Measurements from ENCODE around the gene NCKAP5.
"Not testable (repeated sequence)": the region's sequence is repeated elsewhere in the genome, so short reads cannot be mapped to it uniquely, and the experiment has no call there.

Gene NCKAP5

GRCh38 chr2:133523406-133523805 is 44.9 kb downstream of the NCKAP5 start:
- H3K9me3 Mint-ChIP-seq: no peaks in the 10 kb centered on the region
- intact Hi-C loops (cut with micrococcal nuclease): no loop called here

DNA sequence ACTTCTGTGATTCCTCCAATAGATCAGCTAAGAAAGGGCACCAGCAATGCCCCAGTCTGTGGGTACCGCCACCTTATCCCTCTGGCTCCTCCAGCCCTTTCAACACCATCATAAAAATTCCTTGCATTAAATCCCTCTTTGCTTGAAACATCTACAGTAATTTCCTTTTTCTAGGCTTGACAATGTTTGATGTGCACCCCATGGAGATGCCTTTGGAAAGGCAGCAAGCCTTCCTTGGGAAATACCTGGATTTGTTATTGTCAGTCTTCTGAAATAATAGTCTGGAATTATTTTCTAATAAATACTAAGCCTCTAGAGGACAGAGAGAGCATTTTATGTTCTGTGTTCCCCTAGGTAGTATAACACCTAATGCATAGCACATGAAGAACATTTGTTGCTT is 46.1 kb downstream of the NCKAP5 start:
- no peaks in the 10 kb centered on the region for H3K9me3 Mint-ChIP-seq
- H3K4me1 Mint-ChIP-seq (ENCODE audit: low read depth): no peaks in the 10 kb centered on the region
- no peak overlapping the region for H3K4me3 Mint-ChIP-seq
- H3K36me3 Mint-ChIP-seq (ENCODE audit: low read depth): no peaks in the 10 kb centered on the region
- intact Hi-C loops (cut with micrococcal nuclease): no loop called here
- H3K27me3 Mint-ChIP-seq: no peaks in the 10 kb centered on the region
- no peak overlapping the region for H3K27ac Mint-ChIP-seq

More at GRCh38 chr2:133523406-133523805, 44.9 kb downstream of the NCKAP5 start:
- H3K4me1 Mint-ChIP-seq (ENCODE audit: low read depth): no peaks in the 10 kb centered on the region
- no peaks in the 10 kb centered on the region for H3K27me3 Mint-ChIP-seq
- H3K4me3 Mint-ChIP-seq: no peak overlapping the region
- H3K27ac Mint-ChIP-seq: no peak overlapping the region
- H3K36me3 Mint-ChIP-seq (ENCODE audit: low read depth): no peaks in the 10 kb centered on the region

DNA sequence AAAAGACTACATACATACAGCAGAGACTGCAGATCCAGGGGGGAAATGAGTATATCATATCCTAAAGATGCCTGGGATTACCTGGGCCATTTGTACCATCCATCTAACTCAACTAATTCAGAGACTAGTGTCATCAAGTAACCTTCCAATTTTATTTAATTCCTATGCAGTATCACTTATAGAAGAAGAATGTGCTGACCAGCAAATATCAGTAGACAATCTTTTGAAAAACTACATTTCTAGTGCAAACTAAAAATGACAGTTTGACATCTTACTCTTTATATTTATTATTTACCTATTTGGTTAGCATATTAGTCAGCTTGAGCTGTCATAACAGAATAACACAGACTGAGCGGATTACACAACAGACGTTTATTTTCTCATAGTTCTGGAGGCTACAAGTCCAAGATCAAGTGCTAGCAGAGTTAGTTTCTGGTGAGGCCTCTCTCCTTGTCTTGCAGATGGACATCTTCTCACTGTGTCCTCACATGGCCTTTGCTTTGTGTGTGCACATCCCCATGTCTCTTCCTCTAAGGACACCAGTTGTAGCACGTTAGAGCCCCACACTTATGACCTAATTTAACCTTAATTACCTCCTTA is 47.0 kb downstream of the NCKAP5 start:
- Mint-ChIP-seq H3K36me3 (ENCODE audit: low read depth) (no peaks in the 10 kb centered on the region), H3K4me1 (ENCODE audit: low read depth) (no peaks in the 10 kb centered on the region), H3K4me3 (no peak overlapping the region), H3K27ac (no peak overlapping the region), H3K27me3 (no peaks in the 10 kb centered on the region), H3K9me3 (no peaks in the 10 kb centered on the region)
- intact Hi-C loops (cut with micrococcal nuclease): no loop called here

- H3K27me3 Mint-ChIP-seq; H3K27ac Mint-ChIP-seq; H3K4me1 Mint-ChIP-seq (ENCODE audit: low read depth); intact Hi-C loops (cut with micrococcal nuclease); H3K4me3 Mint-ChIP-seq; H3K9me3 Mint-ChIP-seq; H3K36me3 Mint-ChIP-seq (ENCODE audit: low read depth): not testable (repeated sequence)
These were observed 48.6 kb downstream of the NCKAP5 start for GRCh38 chr2:133519677-133520076.

DNA sequence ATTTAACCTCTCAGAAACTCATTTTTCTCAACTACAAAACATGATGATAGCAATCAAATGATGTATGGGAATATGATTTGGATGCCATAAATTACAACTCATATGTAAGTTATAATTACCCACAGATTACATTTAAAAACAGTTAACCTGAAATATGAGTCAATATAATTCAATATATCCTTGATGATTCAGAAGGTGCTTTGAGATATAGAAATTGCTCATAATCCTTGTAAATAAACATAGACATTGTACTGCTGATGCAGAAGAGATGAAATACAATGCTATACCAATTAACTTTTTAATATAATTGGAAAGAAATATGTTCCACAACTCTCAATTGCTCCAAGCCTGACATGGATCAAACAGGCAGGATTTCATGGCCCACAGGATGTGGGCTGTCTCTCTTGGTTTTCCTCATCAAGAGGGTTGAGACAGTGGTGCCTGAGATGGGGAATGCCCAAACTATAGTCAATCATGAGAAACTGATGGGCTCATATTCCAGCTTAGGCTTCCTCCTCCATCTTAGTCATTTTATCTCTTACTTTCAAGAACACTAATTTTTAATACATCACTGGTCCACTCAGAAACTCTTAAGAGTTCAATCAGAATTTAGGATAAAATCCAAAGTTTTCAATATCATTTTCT is 49.4 kb downstream of the NCKAP5 start:
- intact Hi-C loops (cut with micrococcal nuclease): no loop called here
- Mint-ChIP-seq H3K4me1 (ENCODE audit: low read depth) (no peaks in the 10 kb centered on the region), H3K27ac (no peak overlapping the region), H3K4me3 (no peak overlapping the region), H3K36me3 (ENCODE audit: low read depth) (no peaks in the 10 kb centered on the region), H3K9me3 (no peaks in the 10 kb centered on the region), H3K27me3 (no peaks in the 10 kb centered on the region)

- Mint-ChIP-seq H3K9me3 (no peaks in the 10 kb centered on the region), H3K4me1 (ENCODE audit: low read depth) (no peaks in the 10 kb centered on the region), H3K27ac (no peak overlapping the region), H3K4me3 (no peak overlapping the region), H3K36me3 (ENCODE audit: low read depth) (no peaks in the 10 kb centered on the region), H3K27me3 (no peaks in the 10 kb centered on the region)
- intact Hi-C loops (cut with micrococcal nuclease): no loop called here
These were observed 50.4 kb downstream of the NCKAP5 start for GRCh38 chr2:133517876-133518275.

- no peak overlapping the region for H3K4me3 Mint-ChIP-seq
- H3K27ac Mint-ChIP-seq: no peak overlapping the region
- no peaks in the 10 kb centered on the region for H3K4me1 Mint-ChIP-seq (ENCODE audit: low read depth)
- no peaks in the 10 kb centered on the region for H3K27me3 Mint-ChIP-seq
- H3K9me3 Mint-ChIP-seq: no peaks in the 10 kb centered on the region
- no peaks in the 10 kb centered on the region for H3K36me3 Mint-ChIP-seq (ENCODE audit: low read depth)
- intact Hi-C loops (cut with micrococcal nuclease): no loop called here
These were observed 51.7 kb downstream of the NCKAP5 start for GRCh38 chr2:133516405-133517026.

GRCh38 chr2:133515271-133515670 is 53.0 kb downstream of the NCKAP5 start:
- Mint-ChIP-seq H3K4me3 (no peak overlapping the region), H3K4me1 (ENCODE audit: low read depth) (no peaks in the 10 kb centered on the region), H3K27me3 (no peaks in the 10 kb centered on the region), H3K27ac (no peak overlapping the region), H3K9me3 (no peaks in the 10 kb centered on the region), H3K36me3 (ENCODE audit: low read depth) (no peaks in the 10 kb centered on the region)
- intact Hi-C loops (cut with micrococcal nuclease): no loop called here

- Mint-ChIP-seq H3K4me3 (no peak overlapping the region), H3K9me3 (no peaks in the 10 kb centered on the region), H3K27me3 (no peaks in the 10 kb centered on the region), H3K27ac (no peak overlapping the region), H3K36me3 (ENCODE audit: low read depth) (no peaks in the 10 kb centered on the region), H3K4me1 (ENCODE audit: low read depth) (no peaks in the 10 kb centered on the region)
- intact Hi-C loops (cut with micrococcal nuclease): no loop called here
These were observed 54.4 kb downstream of the NCKAP5 start for GRCh38 chr2:133513893-133514292.

DNA sequence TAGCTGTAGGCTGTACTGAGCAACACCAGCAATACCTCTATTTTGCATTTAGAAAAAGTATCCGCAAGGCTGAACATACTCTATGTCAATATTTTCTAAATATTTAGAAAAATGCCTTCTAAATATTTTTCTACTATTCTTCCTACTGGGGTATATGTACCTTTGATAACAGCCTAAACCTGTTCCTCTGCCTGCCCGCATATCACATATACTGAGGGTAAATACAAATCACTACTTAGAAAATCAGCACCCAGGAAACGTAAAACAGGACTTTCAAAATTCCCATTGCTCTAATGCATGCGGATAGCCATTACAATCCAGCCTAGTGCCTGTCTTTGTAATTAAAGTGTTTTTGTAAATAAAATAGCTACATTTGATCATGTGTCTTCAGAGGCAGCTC is 56.1 kb downstream of the NCKAP5 start:
- no peaks in the 10 kb centered on the region for H3K27me3 Mint-ChIP-seq
- intact Hi-C loops (cut with micrococcal nuclease): no loop called here
- H3K4me3 Mint-ChIP-seq: no peak overlapping the region
- no peak overlapping the region for H3K27ac Mint-ChIP-seq
- no peaks in the 10 kb centered on the region for H3K36me3 Mint-ChIP-seq (ENCODE audit: low read depth)
- H3K9me3 Mint-ChIP-seq: no peaks in the 10 kb centered on the region
- H3K4me1 Mint-ChIP-seq (ENCODE audit: low read depth): no peaks in the 10 kb centered on the region

GRCh38 chr2:133511679-133512078 is 56.6 kb downstream of the NCKAP5 start:
- intact Hi-C loops (cut with micrococcal nuclease): no loop called here

DNA sequence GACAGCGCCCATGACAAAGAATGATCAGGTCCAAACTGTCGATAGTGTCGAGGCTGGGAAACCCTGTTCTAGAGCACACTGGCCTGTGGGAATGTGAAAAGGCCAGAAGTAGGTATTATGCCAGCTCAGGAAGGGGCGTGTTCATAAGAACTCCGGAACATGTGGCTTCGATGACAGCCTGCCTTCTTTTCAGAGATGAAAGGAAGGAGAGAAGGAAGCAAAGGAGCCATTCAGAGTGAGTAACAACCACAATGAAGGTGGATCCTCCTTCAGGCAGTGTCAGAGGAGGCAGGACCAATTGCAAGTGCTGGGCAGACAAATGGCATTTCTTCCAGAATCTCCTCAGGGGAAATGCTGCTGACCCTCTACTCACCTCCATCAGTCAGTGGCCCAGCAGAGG is 58.5 kb downstream of the NCKAP5 start:
- intact Hi-C loops (cut with micrococcal nuclease): no loop called here
- Mint-ChIP-seq H3K4me1 (ENCODE audit: low read depth) (no peaks in the 10 kb centered on the region), H3K9me3 (no peaks in the 10 kb centered on the region), H3K27me3 (no peaks in the 10 kb centered on the region), H3K36me3 (ENCODE audit: low read depth) (no peaks in the 10 kb centered on the region), H3K4me3 (no peak overlapping the region), H3K27ac (no peak overlapping the region)

More at GRCh38 chr2:133511679-133512078, 56.6 kb downstream of the NCKAP5 start:
- H3K27me3 Mint-ChIP-seq: no peaks in the 10 kb centered on the region
- no peaks in the 10 kb centered on the region for H3K36me3 Mint-ChIP-seq (ENCODE audit: low read depth)
- H3K9me3 Mint-ChIP-seq: no peaks in the 10 kb centered on the region
- no peak overlapping the region for H3K4me3 Mint-ChIP-seq
- no peaks in the 10 kb centered on the region for H3K4me1 Mint-ChIP-seq (ENCODE audit: low read depth)
- no peak overlapping the region for H3K27ac Mint-ChIP-seq

- no peaks in the 10 kb centered on the region for H3K36me3 Mint-ChIP-seq (ENCODE audit: low read depth)
- H3K9me3 Mint-ChIP-seq: no peaks in the 10 kb centered on the region
- H3K27ac Mint-ChIP-seq: no peak overlapping the region
- H3K27me3 Mint-ChIP-seq: no peaks in the 10 kb centered on the region
- no peak overlapping the region for H3K4me3 Mint-ChIP-seq
- intact Hi-C loops (cut with micrococcal nuclease): no loop called here
- no peaks in the 10 kb centered on the region for H3K4me1 Mint-ChIP-seq (ENCODE audit: low read depth)
These were observed 59.6 kb downstream of the NCKAP5 start for GRCh38 chr2:133508546-133509165.

DNA sequence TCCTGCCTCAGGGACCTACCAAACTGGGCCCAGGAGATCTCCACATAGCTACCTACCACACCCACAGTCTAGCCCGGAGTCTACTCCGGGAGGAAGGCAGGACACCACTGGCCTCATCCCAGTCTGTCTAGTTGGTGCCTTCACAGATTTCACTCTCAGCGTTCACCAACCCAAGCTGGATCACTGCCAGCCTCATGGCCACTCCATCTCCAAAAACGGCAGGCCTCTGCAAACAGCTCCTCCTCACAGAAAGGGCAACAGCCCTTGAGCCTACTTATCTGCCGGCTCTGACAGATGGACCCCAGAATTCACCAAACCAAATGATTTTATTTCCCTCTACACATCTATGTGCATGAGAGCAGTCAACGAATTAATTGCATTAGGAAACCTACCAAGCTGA is 61.3 kb downstream of the NCKAP5 start:
- Mint-ChIP-seq H3K27ac (no peak overlapping the region), H3K27me3 (no peaks in the 10 kb centered on the region), H3K4me1 (ENCODE audit: low read depth) (no peaks in the 10 kb centered on the region), H3K4me3 (no peak overlapping the region), H3K9me3 (no peaks in the 10 kb centered on the region), H3K36me3 (ENCODE audit: low read depth) (no peaks in the 10 kb centered on the region)
- intact Hi-C loops (cut with micrococcal nuclease): no loop called here

Measured in dendritic cell treated with granulocyte-macrophage colony-stimulating factor and Interleukin-4, amounts not matched to agents 40 ng/mL and 50 ng/mL, for 4 days (primary cell).